GM18868 (cell line): Measurements from ENCODE around the gene OR10AD1.
"Not testable (repeated sequence)": the region's sequence is repeated elsewhere in the genome, so short reads cannot be mapped to it uniquely, and the experiment has no call there.

Experiments
- ATAC-seq: cut with Tn5 transposase; IDR thresholded peaks from one replicate; pipeline ENCODE4 v1.9.1; 2021; ENCODE audit warnings: mild to moderate bottlenecking, moderate library complexity; ENCODE audit not compliant: unreplicated experiment

The OR10AD1 gene

DNA sequence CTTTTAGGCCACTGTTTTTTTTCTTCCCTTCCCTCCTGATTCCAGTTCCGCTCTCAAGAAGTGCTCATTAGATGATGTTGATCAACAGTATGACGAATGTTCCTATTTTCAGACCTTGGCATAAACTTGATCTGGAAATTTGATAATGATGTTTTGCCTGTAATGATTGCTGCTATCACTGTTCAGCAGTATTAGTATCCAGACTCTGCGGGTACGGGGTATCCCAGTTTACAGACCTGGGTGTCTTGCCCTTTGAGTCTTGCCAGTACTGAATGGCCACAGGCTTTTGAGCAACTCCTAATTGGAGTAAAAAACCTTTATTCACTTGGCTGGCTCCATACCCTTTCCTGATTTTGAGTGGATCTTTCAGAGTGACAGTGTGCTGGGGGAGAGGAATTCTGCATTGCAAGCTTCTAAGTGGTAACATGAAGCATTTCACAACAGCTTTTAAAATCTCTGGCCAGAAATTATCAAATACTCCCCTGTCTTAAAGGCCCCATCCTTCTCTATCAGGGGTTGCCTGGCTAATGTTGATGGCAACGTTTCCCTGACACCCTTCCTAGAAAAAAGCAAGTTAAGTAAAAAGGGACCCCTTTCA, 39.8 kb downstream of the OR10AD1 start:
- no peak for ATAC-seq

DNA sequence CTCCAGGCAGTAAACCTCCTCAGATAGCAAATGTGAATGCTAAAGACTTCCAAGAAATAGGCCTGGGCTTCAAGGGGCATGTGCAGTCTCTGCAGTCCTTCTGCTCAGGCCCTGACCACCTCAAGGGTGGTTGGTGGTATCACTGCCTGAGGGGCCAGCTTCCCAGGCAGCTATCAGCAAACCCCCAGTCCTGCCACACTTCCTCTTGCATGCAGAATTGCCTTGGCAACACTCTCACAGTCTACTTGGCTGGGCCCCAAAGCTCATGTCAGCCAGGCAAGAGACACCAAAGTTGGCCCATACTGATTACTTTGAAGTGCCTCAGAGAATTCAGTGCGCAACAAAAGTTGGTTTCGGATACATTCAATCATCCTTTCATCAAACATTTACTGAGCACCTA, 42.3 kb downstream of the OR10AD1 start:
- peak; percentile 37 for ATAC-seq

GRCh38 chr12:48160046-48160445, 43.0 kb downstream of the OR10AD1 start:
- no peak for ATAC-seq

DNA sequence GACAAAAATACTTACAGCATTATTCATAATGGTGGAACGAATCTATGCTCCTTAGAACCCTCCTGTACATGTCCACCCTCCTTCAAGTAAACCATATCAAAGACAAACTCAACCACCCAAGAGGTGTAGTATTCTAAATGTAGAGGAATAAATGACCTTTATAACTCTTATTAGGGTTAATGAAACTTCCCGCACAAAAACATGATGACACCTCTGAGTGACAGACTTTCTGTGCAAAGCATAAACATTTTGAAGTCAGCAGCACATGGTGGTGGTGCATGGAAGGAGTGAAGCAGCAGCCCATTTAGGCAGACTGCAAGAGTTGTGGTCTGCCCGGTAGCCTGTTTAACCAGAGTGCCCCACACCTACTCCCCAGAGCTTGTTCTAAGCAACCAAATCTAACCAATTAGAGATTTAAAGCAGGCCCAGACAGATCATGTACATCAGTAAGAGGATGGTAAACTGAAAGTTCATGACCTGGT, 45.2 kb downstream of the OR10AD1 start:
- ATAC-seq, result no peak

GRCh38 chr12:48157018-48157888, 45.8 kb downstream of the OR10AD1 start, which contains the start of gene ASB8:
ASB8 (minus strand) TSS chr12:48157515; CDS start chr12:48153496, 4,019 bp downstream.
- ATAC-seq, result peak; percentile 83

DNA sequence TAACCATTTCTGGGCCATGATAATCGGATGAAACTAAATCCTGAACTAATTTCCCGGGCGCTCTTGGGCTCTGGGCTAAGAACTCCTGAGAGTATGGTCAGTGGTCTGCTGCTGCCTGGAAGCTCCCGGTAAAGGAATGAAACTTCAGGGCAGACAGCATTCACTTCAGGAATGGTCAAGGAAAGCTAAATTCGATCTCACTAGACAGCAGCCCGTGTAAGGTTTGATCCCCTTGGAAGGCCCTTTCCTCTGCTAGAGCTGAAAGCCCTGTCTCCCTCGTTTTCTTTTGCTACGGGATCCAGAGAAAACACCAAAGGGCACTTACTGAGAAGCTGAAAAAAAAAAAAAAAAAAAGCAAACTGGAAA, 46.5 kb downstream of the OR10AD1 start:
- no peak for ATAC-seq

GRCh38 chr12:48155786-48156185, 47.3 kb downstream of the OR10AD1 start:
- not testable (repeated sequence) for ATAC-seq
